OCI-LY7 (cell line): ENCODE data around the gene TDRD9. TPM values are rescaled to one million over a fixed set of nuclear protein-coding genes. Genes with fewer than 3 reads are reported as not detected.

ENCODE experiments used
- BruUV-seq: library from RNA; stranded (reverse); fragments of 400-500 nt; replicated peaks from 2 replicates; lab custom pipeline; 2021; lab: Mats Ljungman, UMichigan
- CTCF ChIA-PET: fragments of 300-600 bp; sonication (Branson Sonifier 250); formaldehyde crosslinking; loops from one replicate; lab custom pipeline; 2022; ENCODE audit warnings: antibody characterized with exemption; ENCODE audit not compliant: unreplicated experiment; lab: Charles Lee
- POLR2A ChIA-PET: fragments of 300-600 bp; sonication (Branson Sonifier 250); formaldehyde crosslinking; loops from one replicate; lab custom pipeline; 2022; ENCODE audit warnings: antibody characterized with exemption; lab: Charles Lee
- DNase-seq: peaks from one replicate; pipeline ENCODE4 v3.0.0-alpha.2; 2015; ENCODE audit warnings: low spot score
- H2AFZ ChIP-seq: fragments of 200-600 bp; sonication (generic), shearing (Covaris generic); 2 replicates; pipeline ENCODE4 v1.6.1; 2014; ENCODE audit warnings: mild to moderate bottlenecking, antibody characterized with exemption, low read length, moderate library complexity
- H3K27ac ChIP-seq: fragments of 200-600 bp; sonication (generic); 2 replicates; pipeline ENCODE4 v1.5.1; 2014; ENCODE audit warnings: mixed run types, low read depth, mild to moderate bottlenecking, moderate library complexity, low read length, inconsistent platforms; ENCODE audit not compliant: poor library complexity, severe bottlenecking
- H3K36me3 ChIP-seq: fragments of 200-600 bp; sonication (generic); 2 replicates; pipeline ENCODE4 v1.6.1; 2014; ENCODE audit warnings: mild to moderate bottlenecking, antibody characterized with exemption, low read length, moderate library complexity, mixed read lengths; ENCODE audit not compliant: insufficient read depth
- H3K4me1 ChIP-seq: fragments of 200-600 bp; sonication (generic); 2 replicates; pipeline ENCODE4 v1.5.1; 2014; ENCODE audit warnings: mild to moderate bottlenecking, low read length; ENCODE audit not compliant: insufficient read depth, poor library complexity, severe bottlenecking
- H3K4me2 ChIP-seq: fragments of 200-600 bp; sonication (generic); 2 replicates; pipeline ENCODE4 v1.6.1; 2014; ENCODE audit warnings: mild to moderate bottlenecking, low read length
- H3K4me3 ChIP-seq: fragments of 200-600 bp; sonication (generic); 2 replicates; pipeline ENCODE4 v1.5.1; 2014; ENCODE audit warnings: mild to moderate bottlenecking, low read depth, low read length; ENCODE audit not compliant: poor library complexity, severe bottlenecking
- H3K79me2 ChIP-seq: fragments of 200-600 bp; sonication (generic); 2 replicates; pipeline ENCODE4 v1.6.1; 2016; ENCODE audit warnings: low read depth, mild to moderate bottlenecking, low read length, moderate library complexity, mixed read lengths; ENCODE audit not compliant: insufficient read depth
- H3K9me2 ChIP-seq: fragments of 200-600 bp; sonication (generic); 2 replicates; pipeline ENCODE4 v1.6.1; 2016; ENCODE audit warnings: mild to moderate bottlenecking, low read length, mixed read lengths; ENCODE audit not compliant: insufficient read depth
- H3K9me3 ChIP-seq: fragments of 200-600 bp; sonication (generic); 2 replicates; pipeline ENCODE4 v1.6.1; 2014; ENCODE audit warnings: mild to moderate bottlenecking, mixed run types, low read length, mixed read lengths
- H4K20me1 ChIP-seq: fragments of 200-600 bp; sonication (generic); 2 replicates; pipeline ENCODE4 v1.6.1; 2014; ENCODE audit warnings: mild to moderate bottlenecking, antibody characterized with exemption, low read length, moderate library complexity, mixed read lengths; ENCODE audit not compliant: insufficient read depth
- EZH2phosphoT487 ChIP-seq: fragments of 200-600 bp; sonication (generic); IDR thresholded peaks from 2 replicates; pipeline ENCODE4 v1.6.1; 2018; ENCODE audit warnings: low read depth, borderline replicate concordance, mild to moderate bottlenecking, mixed run types, antibody characterized with exemption, low read length, moderate library complexity, mixed read lengths
- intact Hi-C: fragments of 100-400 bp; cut with micrococcal nuclease; formaldehyde crosslinking; loops from one replicate; pipeline ENCODE4 v1.10.0; 2022; ENCODE audit not compliant: unreplicated experiment
- total RNA-seq, 2 experiments: library from RNA; depleted of rRNA in 1 of 2; stranded (reverse); fragments of >200 nt in 1 of 2; shearing (Covaris generic) in 1 of 2; gene quantifications; 2 replicates each; pipeline ENCODE4 v1.2.3, GENCODE V29; 2014 to 2022
- TF ChIP-seq, protein P1 (sequence below): fragments of 200-600 bp; sonication (generic); conservative IDR thresholded peaks from 2 replicates; pipeline ENCODE4 v1.5.1; 2014; ENCODE audit warnings: mild to moderate bottlenecking, antibody characterized with exemption, low read length, moderate library complexity, mixed read lengths

TDRD9 gene
- total RNA-seq, 2 experiments from 2014 or later, result not detected

DNA sequence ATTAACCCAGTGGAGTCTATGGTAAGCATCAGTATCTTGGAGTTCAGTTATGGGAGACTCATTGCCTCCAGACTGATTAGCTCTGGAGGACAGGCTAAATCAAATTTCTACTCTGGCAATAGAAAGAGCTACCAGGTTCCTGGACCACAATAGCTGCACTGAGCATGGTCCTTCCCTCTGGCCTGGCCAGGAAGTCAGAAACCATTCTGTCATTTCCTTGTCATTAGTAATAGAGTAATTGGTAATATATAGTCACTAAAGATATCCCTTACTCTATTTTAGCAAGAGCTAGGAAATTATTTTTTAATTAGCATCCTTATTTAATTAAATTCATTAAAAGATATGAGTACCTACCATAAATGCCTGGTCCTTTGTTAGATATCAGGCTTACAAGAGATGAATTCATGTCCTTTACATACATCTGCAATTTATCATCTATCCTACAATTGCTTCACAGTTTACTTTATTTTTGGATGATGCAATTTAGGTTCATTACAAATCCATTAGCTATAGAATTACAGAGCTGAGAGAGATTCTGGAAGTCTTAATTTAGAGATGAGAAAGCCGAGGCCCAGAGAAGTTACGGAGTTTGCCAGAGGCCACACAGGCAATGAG, 23.7 kb upstream of the TDRD9 start:
- H2AFZ ChIP-seq, result no peak overlapping the region
- no peak overlapping the region for H3K27ac ChIP-seq
- no peaks in the 10 kb centered on the region for H3K9me2 ChIP-seq
- POLR2A ChIA-PET, result interaction anchor here (0.5 to 1.2 kb wide), 4 partner anchors 10 to 77 kb away, joined by 3 to 4 read pairs (median 4); no protein-coding TSS in a partner anchor
- no peaks in the 10 kb centered on the region for H3K9me3 ChIP-seq
- peaks cover 2% of the 10 kb centered on the region; the same call in 1 of the 2 replicates for H3K36me3 ChIP-seq
- no peaks in the 10 kb centered on the region for H4K20me1 ChIP-seq
- no peak for DNase-seq
- H3K4me3 ChIP-seq, result no peak overlapping the region
- CTCF ChIA-PET, result interaction anchor here (0.6 kb wide), 2 partner anchors 34 to 319 kb away, joined by 3 to 4 read pairs; no protein-coding TSS in a partner anchor
- intact Hi-C loops, result no loop called here
- BruUV-seq, result no TSS peak
- H3K4me1 ChIP-seq, result peaks cover 2% of the 10 kb centered on the region
- TF ChIP-seq EZH2phosphoT487, result no peak
- TF ChIP-seq, protein P1, sequence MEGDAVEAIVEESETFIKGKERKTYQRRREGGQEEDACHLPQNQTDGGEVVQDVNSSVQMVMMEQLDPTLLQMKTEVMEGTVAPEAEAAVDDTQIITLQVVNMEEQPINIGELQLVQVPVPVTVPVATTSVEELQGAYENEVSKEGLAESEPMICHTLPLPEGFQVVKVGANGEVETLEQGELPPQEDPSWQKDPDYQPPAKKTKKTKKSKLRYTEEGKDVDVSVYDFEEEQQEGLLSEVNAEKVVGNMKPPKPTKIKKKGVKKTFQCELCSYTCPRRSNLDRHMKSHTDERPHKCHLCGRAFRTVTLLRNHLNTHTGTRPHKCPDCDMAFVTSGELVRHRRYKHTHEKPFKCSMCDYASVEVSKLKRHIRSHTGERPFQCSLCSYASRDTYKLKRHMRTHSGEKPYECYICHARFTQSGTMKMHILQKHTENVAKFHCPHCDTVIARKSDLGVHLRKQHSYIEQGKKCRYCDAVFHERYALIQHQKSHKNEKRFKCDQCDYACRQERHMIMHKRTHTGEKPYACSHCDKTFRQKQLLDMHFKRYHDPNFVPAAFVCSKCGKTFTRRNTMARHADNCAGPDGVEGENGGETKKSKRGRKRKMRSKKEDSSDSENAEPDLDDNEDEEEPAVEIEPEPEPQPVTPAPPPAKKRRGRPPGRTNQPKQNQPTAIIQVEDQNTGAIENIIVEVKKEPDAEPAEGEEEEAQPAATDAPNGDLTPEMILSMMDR, result no peak
- H3K79me2 ChIP-seq, result no peaks in the 10 kb centered on the region
- no peak overlapping the region for H3K4me2 ChIP-seq

DNA sequence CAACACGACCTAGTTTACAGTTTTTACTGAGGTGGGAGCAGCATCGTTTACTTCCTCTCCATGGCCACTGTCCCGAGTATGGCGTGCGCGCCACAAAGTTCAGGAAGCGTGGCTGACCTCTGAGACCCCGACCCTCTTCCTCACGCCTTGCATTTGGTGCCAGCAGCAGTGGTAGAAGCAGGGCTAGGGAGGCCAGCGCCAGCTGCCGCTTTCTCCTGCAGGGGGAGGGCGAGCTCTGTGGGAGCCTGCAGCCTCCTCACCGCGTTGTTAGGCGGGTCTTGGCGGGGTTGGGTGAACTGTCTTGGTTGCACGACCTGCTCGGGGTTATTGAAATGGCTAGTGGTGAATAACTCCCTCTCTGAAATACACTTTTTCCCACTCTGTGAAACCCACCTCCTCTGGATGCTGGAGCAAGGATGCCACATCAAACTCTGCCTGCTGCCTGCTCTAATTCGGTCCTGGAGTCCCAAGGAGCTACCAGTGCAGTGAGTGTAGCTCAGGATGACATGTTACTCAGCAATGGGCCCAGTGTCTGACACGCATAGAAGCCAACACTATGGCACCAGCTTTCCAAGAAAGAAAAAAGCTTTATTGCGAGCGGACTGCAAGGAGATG, 22.3 kb upstream of the TDRD9 start:
- Histone ChIP-seq H3K4me1 (peaks cover 8% of the 10 kb centered on the region), H3K27ac (no peak overlapping the region), H3K9me2 (no peaks in the 10 kb centered on the region), H2AFZ (no peak overlapping the region), H3K9me3 (no peaks in the 10 kb centered on the region), H3K79me2 (no peaks in the 10 kb centered on the region), H4K20me1 (no peaks in the 10 kb centered on the region), H3K36me3 (peaks cover 12% of the 10 kb centered on the region; the same call in 1 of the 2 replicates), H3K4me3 (no peak overlapping the region), H3K4me2 (no peak overlapping the region)
- CTCF ChIA-PET, result no interaction called here
- DNase-seq, result no peak
- no TSS peak for BruUV-seq
- POLR2A ChIA-PET, result no interaction called here
- TF ChIP-seq, protein P1, result peak; percentile 31; the same call in 1 of the 2 replicates
- TF ChIP-seq EZH2phosphoT487, result no peak
- intact Hi-C loops, result no loop called here

DNA sequence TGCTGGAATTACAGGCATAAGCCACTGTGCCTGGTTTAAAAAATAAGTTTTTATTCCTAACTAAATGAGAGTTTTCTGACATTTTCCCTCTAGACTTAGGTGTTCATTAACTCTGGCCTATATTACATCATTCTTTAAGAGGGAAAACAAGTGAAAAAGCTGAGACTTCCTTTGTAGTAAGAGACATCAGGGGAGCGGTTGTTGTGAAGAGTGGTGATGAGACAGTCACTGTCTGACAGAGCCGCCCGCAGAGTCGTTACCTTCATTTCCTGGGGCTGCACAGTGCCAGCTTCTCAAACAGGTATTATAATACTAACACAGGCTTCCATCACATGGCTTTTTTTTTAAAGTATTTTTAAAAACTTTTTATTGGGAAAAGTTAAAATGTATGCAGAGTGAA, 19.7 kb upstream of the TDRD9 start:
- Histone ChIP-seq H2AFZ (no peak overlapping the region), H3K36me3 (peaks cover 38% of the 10 kb centered on the region), H3K9me2 (no peaks in the 10 kb centered on the region), H4K20me1 (no peaks in the 10 kb centered on the region), H3K79me2 (no peaks in the 10 kb centered on the region), H3K4me3 (no peak overlapping the region), H3K27ac (no peak overlapping the region), H3K9me3 (no peaks in the 10 kb centered on the region), H3K4me2 (no peak overlapping the region), H3K4me1 (peaks cover 8% of the 10 kb centered on the region)
- intact Hi-C loops, result no loop called here
- TF ChIP-seq EZH2phosphoT487, result no peak
- TF ChIP-seq, protein P1, result no peak
- CTCF ChIA-PET, result no interaction called here
- POLR2A ChIA-PET, result interaction anchor here (0.7 kb wide), 1 partner anchor 9 kb away, joined by 3 read pairs; no protein-coding TSS in a partner anchor
- no peak for DNase-seq
- BruUV-seq, result no TSS peak
